ENCODE measurements around the gene P3R3URF.
A peak's percentile ranks its signal among the peaks of the same experiment; 100 is the strongest.

The P3R3URF gene

DNA sequence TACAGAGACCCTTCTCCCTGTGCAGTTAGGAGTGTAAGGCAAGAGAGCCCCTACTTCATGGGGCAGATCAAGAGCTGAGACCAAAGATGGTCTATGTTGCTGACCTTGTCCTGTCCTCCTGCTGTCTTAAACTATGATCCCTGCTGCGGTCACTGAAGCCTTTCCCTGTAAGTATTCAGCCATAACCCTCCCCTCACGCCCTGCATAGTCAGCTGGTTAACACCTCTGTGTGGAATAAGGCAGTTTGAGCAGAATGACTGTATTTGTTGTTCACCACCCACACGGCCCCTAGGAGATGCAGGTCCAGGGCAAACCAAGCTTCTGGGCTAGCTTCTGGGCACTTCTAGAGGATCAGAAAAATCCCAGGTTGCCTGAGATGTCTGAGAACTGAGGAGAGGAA is 1.0 kb downstream of the P3R3URF start:
- H3K4me3 ChIP-seq (ENCODE audit: low read depth, low read length) = no peak overlapping the region
- H3K4me1 ChIP-seq (ENCODE audit: control insufficient read depth, insufficient read depth, low read length) = no peaks in the 10 kb centered on the region; the same call in 1 of the 2 replicates
- CTCF ChIA-PET = interaction anchor here (0.9 to 2.3 kb wide), 2 partner anchors 48 to 139 kb away, joined by 3 to 12 read pairs; no protein-coding TSS in a partner anchor
- H3K36me3 ChIP-seq (ENCODE audit: control insufficient read depth in 2 of 2, insufficient read depth in 1 of 2, low read length in 2 of 2) = no peaks in the 10 kb centered on the region
- TF ChIP-seq ZFHX2 (tag by site-specific recombination; conservative IDR thresholded peaks at IDR 0.05) (0 out of 2 replicates have a peak, but pooled peaks have one; percentile 23), ZBTB48 (tag by site-specific recombination; IDR thresholded peaks at IDR 0.05) (peak; percentile 11; the same call in 1 of the 2 replicates), ZNF266 (tag by site-specific recombination; IDR thresholded peaks at IDR 0.05; ENCODE audit: low read depth) (no peak)
- H3K9me3 ChIP-seq (ENCODE audit: control insufficient read depth, insufficient read depth, low read depth, low read length) = no peaks in the 10 kb centered on the region
- POLR2A ChIA-PET = no interaction called here
- no peak overlapping the region for H3K27ac ChIP-seq (ENCODE audit: extremely low read depth, low read depth, low read length)

- CTCF ChIA-PET = interaction anchor here (2.3 kb wide), 1 partner anchor 138 kb away, joined by 12 read pairs; no protein-coding TSS in a partner anchor
- Histone ChIP-seq H3K4me1 (ENCODE audit: control insufficient read depth, insufficient read depth, low read length) (no peaks in the 10 kb centered on the region; the same call in 1 of the 2 replicates), H3K4me3 (ENCODE audit: low read depth, low read length) (no peak within 1 kb of the TSS), H3K36me3 (ENCODE audit: control insufficient read depth in 2 of 2, insufficient read depth in 1 of 2, low read length in 2 of 2) (no peaks in the 10 kb centered on the region), H3K9me3 (ENCODE audit: control insufficient read depth, insufficient read depth, low read depth, low read length) (no peaks in the 10 kb centered on the region), H3K27ac (ENCODE audit: extremely low read depth, low read depth, low read length) (no peak within 1 kb of the TSS)
- TF ChIP-seq PRDM10 (tag by site-specific recombination; IDR thresholded peaks at IDR 0.05) = peak; percentile 43; the same call in 1 of the 2 replicates
- peak; percentile 48 for TF ChIP-seq ZNF341 (tag by site-specific recombination; IDR thresholded peaks at IDR 0.05; ENCODE audit: low read depth)
- TF ChIP-seq MZF1 (tag by site-specific recombination; IDR thresholded peaks at IDR 0.05; ENCODE audit: borderline replicate concordance) = peak; percentile 19; the same call in 1 of the 2 replicates
- no peak for TF ChIP-seq ZNF175 (tag by site-specific recombination; IDR thresholded peaks at IDR 0.05)
- TF ChIP-seq ZNF335 (tag by site-specific recombination; conservative IDR thresholded peaks at IDR 0.05) = peak; percentile 45; the same call in 1 of the 2 replicates
- TF ChIP-seq ZNF624 (tag by site-specific recombination; IDR thresholded peaks at IDR 0.05) = 0 out of 2 replicates have a peak, but pooled peaks have one; percentile 23
- TF ChIP-seq ZNF501 (tag by site-specific recombination; IDR thresholded peaks at IDR 0.05) = no peak
- TF ChIP-seq SALL2 (tag by site-specific recombination; IDR thresholded peaks at IDR 0.05; ENCODE audit: borderline replicate concordance) = 0 out of 2 replicates have a peak, but pooled peaks have one; percentile 23
- TF ChIP-seq ZNF184 (tag by site-specific recombination; IDR thresholded peaks at IDR 0.05) = no peak
- peak; percentile 9; the same call in 1 of the 2 replicates for TF ChIP-seq ZBTB48 (tag by site-specific recombination; IDR thresholded peaks at IDR 0.05)
- TF ChIP-seq, protein P1, sequence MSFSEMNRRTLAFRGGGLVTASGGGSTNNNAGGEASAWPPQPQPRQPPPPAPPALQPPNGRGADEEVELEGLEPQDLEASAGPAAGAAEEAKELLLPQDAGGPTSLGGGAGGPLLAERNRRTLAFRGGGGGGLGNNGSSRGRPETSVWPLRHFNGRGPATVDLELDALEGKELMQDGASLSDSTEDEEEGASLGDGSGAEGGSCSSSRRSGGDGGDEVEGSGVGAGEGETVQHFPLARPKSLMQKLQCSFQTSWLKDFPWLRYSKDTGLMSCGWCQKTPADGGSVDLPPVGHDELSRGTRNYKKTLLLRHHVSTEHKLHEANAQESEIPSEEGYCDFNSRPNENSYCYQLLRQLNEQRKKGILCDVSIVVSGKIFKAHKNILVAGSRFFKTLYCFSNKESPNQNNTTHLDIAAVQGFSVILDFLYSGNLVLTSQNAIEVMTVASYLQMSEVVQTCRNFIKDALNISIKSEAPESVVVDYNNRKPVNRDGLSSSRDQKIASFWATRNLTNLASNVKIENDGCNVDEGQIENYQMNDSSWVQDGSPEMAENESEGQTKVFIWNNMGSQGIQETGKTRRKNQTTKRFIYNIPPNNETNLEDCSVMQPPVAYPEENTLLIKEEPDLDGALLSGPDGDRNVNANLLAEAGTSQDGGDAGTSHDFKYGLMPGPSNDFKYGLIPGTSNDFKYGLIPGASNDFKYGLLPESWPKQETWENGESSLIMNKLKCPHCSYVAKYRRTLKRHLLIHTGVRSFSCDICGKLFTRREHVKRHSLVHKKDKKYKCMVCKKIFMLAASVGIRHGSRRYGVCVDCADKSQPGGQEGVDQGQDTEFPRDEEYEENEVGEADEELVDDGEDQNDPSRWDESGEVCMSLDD (tag by site-specific recombination; IDR thresholded peaks at IDR 0.05) = peak; percentile 64; the same call in 1 of the 2 replicates
- TF ChIP-seq ZBTB17 (tag by site-specific recombination; IDR thresholded peaks at IDR 0.05) = peak; percentile 25; the same call in 1 of the 2 replicates
- POLR2A ChIA-PET = no interaction called here
Observed at GRCh38 chr1:46174448-46175231, 1.6 kb downstream of the P3R3URF start, which contains the start of gene TSPAN1. TSPAN1 (plus strand) TSS chr1:46175087; CDS start chr1:46181108, 6,021 bp downstream.
